ENCODE measurements around the gene OSTC. TPM values are rescaled to one million over a fixed set of nuclear protein-coding genes. Genes with fewer than 3 reads are reported as not detected.

Gene OSTC
- total RNA-seq, 4 donors from 2014 or later, result 31.2 to 53.9 (median 37.2) TPM

DNA sequence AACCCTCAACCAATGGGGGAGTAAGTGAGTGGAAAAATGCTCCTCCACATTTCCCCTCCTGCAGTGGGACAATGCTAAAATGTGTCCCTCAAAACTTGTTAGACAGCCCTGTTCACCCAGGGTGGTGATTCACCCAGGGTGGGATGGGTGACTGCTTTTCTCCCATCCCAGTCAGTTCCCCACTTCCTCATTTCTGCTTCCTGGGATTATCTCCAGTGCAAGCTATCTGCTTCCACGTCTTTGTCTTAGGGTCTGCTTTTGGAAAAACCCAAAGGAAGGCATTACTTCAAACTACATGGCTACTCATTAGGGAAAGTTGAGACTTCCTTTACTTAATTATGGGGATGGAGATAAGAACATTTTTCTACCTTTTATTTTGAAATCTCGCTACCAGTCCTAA, 67.0 kb downstream of the OSTC start:
- Histone ChIP-seq H3K4me1 (no peaks in the 10 kb centered on the region), H3K9me3 (no peaks in the 10 kb centered on the region), H3K27me3 (no peaks in the 10 kb centered on the region), H3K27ac (no peak overlapping the region), H3K4me3 (no peak overlapping the region), H3K36me3 (no peaks in the 10 kb centered on the region)
- DNase-seq, result no peak
- no peak for TF ChIP-seq POLR2A (IDR thresholded peaks at IDR 0.05)
- TF ChIP-seq, protein P1, sequence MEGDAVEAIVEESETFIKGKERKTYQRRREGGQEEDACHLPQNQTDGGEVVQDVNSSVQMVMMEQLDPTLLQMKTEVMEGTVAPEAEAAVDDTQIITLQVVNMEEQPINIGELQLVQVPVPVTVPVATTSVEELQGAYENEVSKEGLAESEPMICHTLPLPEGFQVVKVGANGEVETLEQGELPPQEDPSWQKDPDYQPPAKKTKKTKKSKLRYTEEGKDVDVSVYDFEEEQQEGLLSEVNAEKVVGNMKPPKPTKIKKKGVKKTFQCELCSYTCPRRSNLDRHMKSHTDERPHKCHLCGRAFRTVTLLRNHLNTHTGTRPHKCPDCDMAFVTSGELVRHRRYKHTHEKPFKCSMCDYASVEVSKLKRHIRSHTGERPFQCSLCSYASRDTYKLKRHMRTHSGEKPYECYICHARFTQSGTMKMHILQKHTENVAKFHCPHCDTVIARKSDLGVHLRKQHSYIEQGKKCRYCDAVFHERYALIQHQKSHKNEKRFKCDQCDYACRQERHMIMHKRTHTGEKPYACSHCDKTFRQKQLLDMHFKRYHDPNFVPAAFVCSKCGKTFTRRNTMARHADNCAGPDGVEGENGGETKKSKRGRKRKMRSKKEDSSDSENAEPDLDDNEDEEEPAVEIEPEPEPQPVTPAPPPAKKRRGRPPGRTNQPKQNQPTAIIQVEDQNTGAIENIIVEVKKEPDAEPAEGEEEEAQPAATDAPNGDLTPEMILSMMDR (IDR thresholded peaks at IDR 0.05), result no peak

Small RNA genes lying within 50 kb of the gene (small RNA-seq; reads per million reads assigned to genes)
- 0 reads per million in 2 donors for gene RNU6-431P

Other genes starting within 250 kb of the OSTC start
- gene RPL34, start 30.0 kb upstream of the OSTC start, total RNA-seq, result 100 to 1,000 TPM; 286 to 803 (median 342) TPM
- gene ETNPPL, start 112.5 kb downstream of the OSTC start, total RNA-seq, result not detected

Data from Peyer's patch (tissue), 4 donors.